K562 (cell line): Measurements from ENCODE around the gene PSPH. TPM values are rescaled to one million over a fixed set of nuclear protein-coding genes. Genes with fewer than 3 reads are reported as not detected.

Source experiments
- E2F6 ChIP-seq, 2 experiments: IDR thresholded peaks; 2 replicates each; pipeline ENCODE4 v1.6.1; 2011; ENCODE audit warnings: borderline replicate concordance in 1 of 2, control low read depth in 1 of 2, low read depth in 1 of 2, low read length in 1 of 2, mild to moderate bottlenecking in 1 of 2, mixed read lengths in 1 of 2, moderate library complexity in 1 of 2; ENCODE audit not compliant: insufficient read depth in 1 of 2, insufficient read length in 1 of 2, poor library complexity in 1 of 2, severe bottlenecking in 1 of 2; ENCODE audit errors: extremely low read depth in 1 of 2
- HNRNPH1 ChIP-seq: fragments of 200-400 bp; formaldehyde crosslinking; optimal IDR thresholded peaks from 2 replicates; pipeline ENCODE3; 2017; ENCODE audit warnings: low read depth, mild to moderate bottlenecking, low read length, moderate library complexity
- KLF10 ChIP-seq: fragments of 250-450 bp; sonication (Bioruptor Pico); IDR thresholded peaks from 2 replicates; pipeline ENCODE4 v1.6.1; 2021; ENCODE audit warnings: matching md5 sums
- MGA ChIP-seq: fragments of 450-650 bp; IDR thresholded peaks from 2 replicates; pipeline ENCODE4 v1.6.1; 2016; ENCODE audit warnings: mild to moderate bottlenecking, moderate library complexity
- MTA3 ChIP-seq: fragments of 450-650 bp; formaldehyde crosslinking; IDR thresholded peaks from 2 replicates; pipeline ENCODE4 v1.6.1; 2017; ENCODE audit warnings: mild to moderate bottlenecking, borderline replicate concordance
- NCOA2 ChIP-seq, 2 experiments: fragments of 450-650 bp; IDR thresholded peaks; 2 replicates each; pipeline ENCODE4 v1.6.1; 2018; ENCODE audit warnings: mild to moderate bottlenecking in 2 of 2, moderate library complexity in 1 of 2; ENCODE audit not compliant: partially characterized antibody in 2 of 2
- PHTF2 ChIP-seq: fragments of 250-450 bp; sonication (Bioruptor Pico); IDR thresholded peaks from 2 replicates; pipeline ENCODE4 v1.5.0; 2021; ENCODE audit warnings: mild to moderate bottlenecking
- PPARD ChIP-seq: fragments of 250-450 bp; sonication (Bioruptor Pico); IDR thresholded peaks from 2 replicates; pipeline ENCODE4 v1.8.0; 2022; ENCODE audit warnings: inconsistent platforms, mild to moderate bottlenecking, moderate library complexity
- RBM17 ChIP-seq: fragments of 200-400 bp; formaldehyde crosslinking; IDR thresholded peaks from 2 replicates; pipeline ENCODE4 v1.6.1; 2017; ENCODE audit warnings: low read depth, mild to moderate bottlenecking, low read length, borderline replicate concordance
- RNF219 ChIP-seq: fragments of 250-450 bp; sonication (Bioruptor Pico); IDR thresholded peaks from 2 replicates; pipeline ENCODE4 v1.5.0; 2022; ENCODE audit warnings: mild to moderate bottlenecking
- RUNX1 ChIP-seq: sonication (generic); IDR thresholded peaks from 2 replicates; pipeline ENCODE4 v1.6.1; 2016; ENCODE audit warnings: antibody characterized with exemption, low read depth
- SOX6 ChIP-seq: fragments of 450-650 bp; IDR thresholded peaks from 2 replicates; pipeline ENCODE4 v1.6.1; 2014; ENCODE audit warnings: mild to moderate bottlenecking
- TEAD2 ChIP-seq: fragments of 450-650 bp; IDR thresholded peaks from 2 replicates; pipeline ENCODE4 v1.6.1; 2016; ENCODE audit warnings: missing genetic modification characterization, control low read depth, missing compliant biosample characterization
- ZNF3 ChIP-seq: fragments of 250-450 bp; sonication (Bioruptor Pico); IDR thresholded peaks from 2 replicates; pipeline ENCODE4 v1.5.0; 2021; ENCODE audit warnings: mild to moderate bottlenecking, moderate library complexity
- ZNF57 ChIP-seq: fragments of 450-650 bp; formaldehyde crosslinking; IDR thresholded peaks from 2 replicates; pipeline ENCODE4 v1.4.0; 2020; ENCODE audit warnings: mild to moderate bottlenecking, moderate library complexity
- polyA plus RNA-seq, 8 experiments: library from polyadenylated mRNA; depleted of rRNA in 4 of 8; stranded (reverse) in 5 of 8; unstranded in 3 of 8; fragments of >200 nt; fragmentation: Nextera tagmentation in 2 of 8; fragmentation: Illumina TruSeq in 1 of 8; extraction: Ambion mirVana in 2 of 8; extraction: Trizol in 1 of 8; gene quantifications; 2 replicates each; pipeline versions ENCODE4 v1.2.1 to v1.2.3, GENCODE V29; 2011 to 2014; ENCODE audit warnings: inconsistent platforms in 1 of 8, missing spikeins in 1 of 8
- total RNA-seq, 7 experiments: library from RNA; depleted of rRNA in 6 of 7; stranded (reverse); fragments of >200 nt in 6 of 7; fragmentation: Illumina TruSeq in 2 of 7; extraction: Trizol in 2 of 7; gene quantifications; 2 replicates each; pipeline versions ENCODE4 v1.2.1 to v1.2.3, GENCODE V29; 2011 to 2021; ENCODE audit warnings: low replicate concordance in 1 of 7

The PSPH gene
- total and polyA plus RNA-seq, 9 of the 15 experiments (the other 6 are each of a cell fraction or from before 2014, with no cell fraction given): 6.3 to 46.8 (median 20.2) TPM

- TF ChIP-seq NCOA2 (IDR thresholded peaks at IDR 0.05; ENCODE audit: partially characterized antibody in 2 of 2) (no peak), MTA3 (no peak), ZNF57 (no peak), HNRNPH1 (no peak), ZNF3 (CRISPR knock-in tag) (no peak), RUNX1 (no peak), E2F6 (IDR thresholded peaks at IDR 0.05; ENCODE audit: borderline replicate concordance in 1 of 2, extremely low read depth in 1 of 2, insufficient read depth in 1 of 2, insufficient read length in 1 of 2, low read depth in 1 of 2, low read length in 1 of 2, poor library complexity in 1 of 2, severe bottlenecking in 1 of 2) (no peak), KLF10 (CRISPR knock-in tag) (no peak), SOX6 (no peak), PHTF2 (no peak), PPARD (CRISPR knock-in tag) (no peak), RNF219 (CRISPR knock-in tag) (no peak), TEAD2 (tag) (no peak), MGA (no peak), RBM17 (no peak)
Measured at GRCh38 chr7:56062382-56062781, 11.1 kb upstream of the PSPH start (continued).
